ENCODE measurements around the gene GDPD5.

GDPD5 gene

DNA sequence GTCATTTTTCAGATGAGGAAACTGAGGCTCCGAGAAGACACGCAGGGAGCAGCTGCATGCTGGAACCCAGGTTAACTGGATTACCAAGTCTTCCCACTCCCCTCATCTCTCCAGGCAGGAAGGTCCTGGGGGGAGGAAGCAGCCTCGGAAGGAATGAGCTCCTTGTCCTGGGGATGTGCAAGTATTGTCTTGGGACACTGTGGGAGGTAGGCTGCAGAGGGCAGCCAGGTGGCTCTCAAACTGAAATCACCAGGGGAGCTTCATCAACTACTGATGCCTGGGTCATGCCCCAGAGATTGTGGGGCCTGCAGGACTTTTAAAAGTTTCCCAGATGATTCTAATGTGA, 7.6 kb downstream of the GDPD5 start:
- no peak overlapping the region for H3K27ac ChIP-seq
- TF ChIP-seq CTCF (conservative IDR thresholded peaks at IDR 0.05) (no peak), ZFX (IDR thresholded peaks at IDR 0.05) (no peak)

DNA sequence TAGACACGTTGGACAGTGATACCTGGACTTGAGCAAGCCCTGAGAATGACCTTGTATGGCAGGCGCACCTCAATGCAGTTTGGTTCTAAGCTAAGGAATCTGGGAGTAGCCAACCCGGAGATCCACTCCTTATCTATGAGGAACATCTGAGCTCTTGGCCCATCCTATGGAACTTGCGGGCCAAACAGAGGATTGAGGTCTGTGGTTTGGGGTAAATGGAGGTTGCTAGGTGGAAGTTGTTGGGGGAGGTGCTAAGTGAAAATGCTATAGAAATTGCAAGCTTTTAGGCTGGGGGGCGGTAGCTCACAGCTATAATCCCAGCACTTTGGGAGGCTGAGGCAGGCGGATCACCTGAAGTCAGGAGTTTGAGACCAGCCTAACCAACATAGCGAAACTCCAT, 8.9 kb downstream of the GDPD5 start:
- peak overlapping the region; percentile 6; the same call in 1 of the 2 replicates for H3K27ac ChIP-seq
- TF ChIP-seq CTCF (conservative IDR thresholded peaks at IDR 0.05) (no peak), ZFX (IDR thresholded peaks at IDR 0.05) (no peak)

GRCh38 chr11:75516140-75516539, 9.6 kb downstream of the GDPD5 start:
- TF ChIP-seq ZFX (IDR thresholded peaks at IDR 0.05), result no peak
- peak overlapping the region; percentile 6; the same call in 1 of the 2 replicates for H3K27ac ChIP-seq

DNA sequence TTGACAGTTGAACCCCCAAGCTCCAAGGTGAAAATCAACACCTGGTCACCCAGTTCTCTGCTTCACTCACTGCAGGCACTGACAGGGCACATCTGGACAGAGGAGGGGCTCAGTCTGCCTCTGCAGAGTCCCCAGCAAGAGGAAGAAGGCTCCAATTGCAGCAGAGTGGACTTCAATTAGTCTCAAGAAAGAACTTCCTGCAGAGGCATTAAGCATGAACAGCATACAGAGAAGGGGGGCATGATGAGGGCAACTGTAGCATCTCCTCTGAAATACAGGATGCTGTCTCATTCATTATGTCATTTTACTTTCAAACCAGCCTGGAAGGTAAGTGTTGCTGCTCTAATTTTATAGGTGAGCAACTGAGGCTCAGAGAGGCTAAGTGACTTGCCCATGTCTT, 11.1 kb downstream of the GDPD5 start:
- TF ChIP-seq CTCF (conservative IDR thresholded peaks at IDR 0.05) (no peak), ZFX (IDR thresholded peaks at IDR 0.05) (no peak)
- H3K27ac ChIP-seq, result no peak overlapping the region; the same call in 1 of the 2 replicates

GRCh38 chr11:75513250-75513649, 12.5 kb downstream of the GDPD5 start:
- peak overlapping the region; percentile 66 for H3K27ac ChIP-seq
- no peak for TF ChIP-seq ZFX (IDR thresholded peaks at IDR 0.05)

DNA sequence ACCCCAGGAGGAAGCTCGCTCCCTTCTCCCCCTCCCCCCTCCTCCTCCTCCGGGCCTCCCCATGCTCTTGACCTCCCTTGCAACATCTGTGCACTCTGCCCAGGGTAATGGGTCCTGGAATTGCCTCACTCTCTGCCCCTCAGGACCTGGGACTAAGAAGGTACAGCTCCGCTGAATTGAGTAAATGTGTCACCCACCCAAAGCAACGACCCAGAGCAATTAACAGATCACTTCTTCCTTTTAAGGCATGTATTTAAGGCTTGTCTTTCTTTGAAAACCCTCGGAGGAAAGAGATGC, 15.1 kb downstream of the GDPD5 start:
- TF ChIP-seq ZFX (IDR thresholded peaks at IDR 0.05) (no peak), CTCF (conservative IDR thresholded peaks at IDR 0.05) (no peak)
- H3K27ac ChIP-seq, result no peak overlapping the region

DNA sequence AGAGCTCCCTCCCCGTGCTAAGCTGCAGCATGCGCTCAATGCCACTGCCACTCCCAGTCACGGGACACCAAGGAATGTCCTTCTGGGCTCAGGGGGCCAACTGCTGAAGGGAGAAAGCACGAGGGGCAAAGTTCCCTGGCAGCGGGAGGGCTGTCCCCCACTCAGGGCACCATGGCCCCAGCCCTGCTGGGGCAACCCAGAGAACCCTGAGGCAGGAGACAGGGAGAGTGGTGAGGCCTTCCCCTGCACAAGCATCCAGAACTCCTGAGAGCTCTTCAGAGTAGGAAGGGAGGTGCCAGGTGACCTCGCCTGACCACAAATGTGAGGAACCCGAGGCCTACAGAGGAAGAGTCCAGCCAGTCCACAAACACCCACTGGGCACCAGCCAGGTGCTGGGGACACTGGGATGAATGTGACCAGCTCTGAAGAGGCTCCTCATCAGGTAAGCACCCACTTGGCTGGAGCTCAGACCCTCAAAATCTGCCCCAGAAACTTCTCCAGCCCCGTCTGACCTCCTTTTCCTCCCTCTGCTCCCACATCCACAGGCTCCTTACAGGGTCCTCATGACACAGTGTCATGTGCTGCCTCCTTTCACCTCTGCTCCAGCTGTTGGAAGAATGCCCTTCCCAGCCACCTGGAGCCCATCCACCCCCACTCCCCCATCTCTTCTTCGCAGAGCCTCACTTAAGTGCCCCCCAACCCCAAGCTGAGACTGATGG, 15.6 kb downstream of the GDPD5 start:
- no peak overlapping the region; the same call in 1 of the 2 replicates for H3K27ac ChIP-seq
- TF ChIP-seq CTCF (conservative IDR thresholded peaks at IDR 0.05) (no peak), ZFX (IDR thresholded peaks at IDR 0.05) (no peak)

DNA sequence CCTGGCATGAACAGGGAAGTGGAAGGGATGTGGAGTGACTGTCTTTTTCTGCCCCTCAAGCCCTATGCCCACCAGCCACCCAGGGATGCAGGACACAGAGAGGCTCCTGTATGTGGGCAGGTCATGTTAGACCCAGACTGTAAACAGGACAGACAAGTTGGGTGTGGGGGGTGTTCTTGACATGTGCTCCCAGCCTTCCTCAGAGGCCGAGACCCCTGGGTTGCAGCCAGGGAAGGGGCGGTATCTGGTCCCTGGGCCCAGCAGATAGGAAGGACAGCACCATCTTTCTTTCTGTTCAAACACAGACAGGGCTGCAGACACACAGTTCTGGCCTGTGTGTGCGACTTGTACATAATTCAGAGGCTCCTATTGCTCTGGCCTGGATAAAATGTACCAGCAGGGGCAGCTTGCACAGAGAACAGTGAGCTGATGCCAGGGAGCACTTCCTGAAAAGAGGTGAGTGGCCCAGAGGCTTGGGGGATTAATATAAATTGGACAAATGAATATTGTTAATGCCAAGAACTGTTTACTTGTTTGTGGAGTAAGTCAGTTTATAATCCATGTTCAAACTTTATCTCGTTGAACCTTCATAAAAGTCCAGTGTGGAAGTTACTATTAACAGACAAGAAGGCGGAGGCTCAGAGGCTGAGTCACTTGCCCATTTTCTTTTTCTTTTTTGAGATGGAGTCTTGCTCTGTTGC, 16.6 kb downstream of the GDPD5 start:
- TF ChIP-seq CTCF (conservative IDR thresholded peaks at IDR 0.05), result no peak
- TF ChIP-seq ZFX (IDR thresholded peaks at IDR 0.05), result no peak
- peak overlapping the region; percentile 33 for H3K27ac ChIP-seq

Measured in C4-2B (cell line).